GM21423 (cell line): ENCODE results near the gene POU3F1.

ENCODE experiments used
- ATAC-seq: cut with Tn5 transposase; IDR thresholded peaks from one replicate; pipeline ENCODE4 v1.9.1; 2021; ENCODE audit warnings: mild to moderate bottlenecking, moderate library complexity; ENCODE audit not compliant: unreplicated experiment

Gene POU3F1

GRCh38 chr1:38074302-38074677, 27.7 kb upstream of the POU3F1 start:
- no peak for ATAC-seq

- ATAC-seq: no peak
These were observed 27.1 kb upstream of the POU3F1 start for GRCh38 chr1:38073534-38074301.

GRCh38 chr1:38072858-38073257, 26.3 kb upstream of the POU3F1 start:
- ATAC-seq: no peak

GRCh38 chr1:38071312-38072256, 25.0 kb upstream of the POU3F1 start:
- no peak for ATAC-seq

GRCh38 chr1:38068980-38069340, 22.4 kb upstream of the POU3F1 start:
- ATAC-seq: no peak

- no peak for ATAC-seq
These were observed 21.8 kb upstream of the POU3F1 start for GRCh38 chr1:38068220-38068979.

GRCh38 chr1:38064197-38064903, 17.8 kb upstream of the POU3F1 start:
- no peak for ATAC-seq

GRCh38 chr1:38063616-38064015, 17.0 kb upstream of the POU3F1 start:
- no peak for ATAC-seq

GRCh38 chr1:38062361-38063288, 16.0 kb upstream of the POU3F1 start:
- ATAC-seq: no peak

- peak; percentile 68 for ATAC-seq
These were observed 15.3 kb upstream of the POU3F1 start for GRCh38 chr1:38061883-38062328.

GRCh38 chr1:38061290-38061689, 14.7 kb upstream of the POU3F1 start:
- ATAC-seq: no peak

GRCh38 chr1:38060498-38060897, 13.9 kb upstream of the POU3F1 start:
- ATAC-seq: no peak

GRCh38 chr1:38059635-38060250, 13.2 kb upstream of the POU3F1 start:
- ATAC-seq: no peak

- ATAC-seq: no peak
These were observed 9.4 kb upstream of the POU3F1 start for GRCh38 chr1:38055965-38056364.

GRCh38 chr1:38055398-38055797, 8.8 kb upstream of the POU3F1 start:
- ATAC-seq: no peak

- no peak for ATAC-seq
These were observed 7.0 kb upstream of the POU3F1 start for GRCh38 chr1:38053416-38054091.

GRCh38 chr1:38052750-38053415, 6.3 kb upstream of the POU3F1 start:
- ATAC-seq: peak; percentile 71

GRCh38 chr1:38051079-38051543, 4.5 kb upstream of the POU3F1 start:
- no peak for ATAC-seq
